ENCODE results near the gene GRXCR1.

Gene GRXCR1

DNA sequence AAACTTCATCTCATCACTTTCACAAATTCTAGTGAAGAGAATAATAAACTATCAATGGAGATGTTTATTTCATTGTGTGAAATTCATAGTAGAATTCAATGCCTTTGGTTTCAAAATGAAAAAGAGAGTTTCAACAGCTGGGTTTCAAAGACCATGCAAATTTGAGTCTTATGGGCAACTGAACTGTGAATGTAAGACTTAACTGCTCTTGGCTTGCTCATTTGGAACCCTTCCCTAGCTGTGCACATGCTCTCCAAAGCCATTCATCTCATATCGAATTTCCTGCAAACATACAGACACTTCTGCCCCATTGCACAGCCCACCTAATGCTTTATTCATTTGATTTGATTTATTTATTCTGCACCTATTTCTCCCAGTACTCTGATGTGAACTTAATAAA, 154.5 kb downstream of the GRXCR1 start:
- no peak overlapping the region for H3K27ac ChIP-seq
- no peak for TF ChIP-seq CTCF (conservative IDR thresholded peaks at IDR 0.05)

- 0 out of 2 replicates have a peak, but pooled peaks have one; percentile 7 for TF ChIP-seq CTCF (conservative IDR thresholded peaks at IDR 0.05)
- H3K27ac ChIP-seq: no peak overlapping the region
Observed at GRCh38 chr4:43048570-43048969, 156.1 kb downstream of the GRXCR1 start.

GRCh38 chr4:43049326-43049725, 156.8 kb downstream of the GRXCR1 start:
- no peak for TF ChIP-seq CTCF (conservative IDR thresholded peaks at IDR 0.05)
- H3K27ac ChIP-seq: no peak overlapping the region

- no peak for TF ChIP-seq CTCF (conservative IDR thresholded peaks at IDR 0.05)
Observed at GRCh38 chr4:43066415-43066814, 173.9 kb downstream of the GRXCR1 start.

GRCh38 chr4:43071069-43071468, 178.6 kb downstream of the GRXCR1 start:
- no peak for TF ChIP-seq CTCF (conservative IDR thresholded peaks at IDR 0.05)
- H3K27ac ChIP-seq: no peak overlapping the region

More at GRCh38 chr4:43066415-43066814, 173.9 kb downstream of the GRXCR1 start:
- H3K27ac ChIP-seq: no peak overlapping the region

Measured in VCaP (cell line).